ENCODE data around the gene TRAF2. TPM values are rescaled to one million over a fixed set of nuclear protein-coding genes. Genes with fewer than 3 reads are reported as not detected.

TRAF2 gene
- total RNA-seq, 2 donors from 2014 or later = 8.7 to 10.9 TPM

DNA sequence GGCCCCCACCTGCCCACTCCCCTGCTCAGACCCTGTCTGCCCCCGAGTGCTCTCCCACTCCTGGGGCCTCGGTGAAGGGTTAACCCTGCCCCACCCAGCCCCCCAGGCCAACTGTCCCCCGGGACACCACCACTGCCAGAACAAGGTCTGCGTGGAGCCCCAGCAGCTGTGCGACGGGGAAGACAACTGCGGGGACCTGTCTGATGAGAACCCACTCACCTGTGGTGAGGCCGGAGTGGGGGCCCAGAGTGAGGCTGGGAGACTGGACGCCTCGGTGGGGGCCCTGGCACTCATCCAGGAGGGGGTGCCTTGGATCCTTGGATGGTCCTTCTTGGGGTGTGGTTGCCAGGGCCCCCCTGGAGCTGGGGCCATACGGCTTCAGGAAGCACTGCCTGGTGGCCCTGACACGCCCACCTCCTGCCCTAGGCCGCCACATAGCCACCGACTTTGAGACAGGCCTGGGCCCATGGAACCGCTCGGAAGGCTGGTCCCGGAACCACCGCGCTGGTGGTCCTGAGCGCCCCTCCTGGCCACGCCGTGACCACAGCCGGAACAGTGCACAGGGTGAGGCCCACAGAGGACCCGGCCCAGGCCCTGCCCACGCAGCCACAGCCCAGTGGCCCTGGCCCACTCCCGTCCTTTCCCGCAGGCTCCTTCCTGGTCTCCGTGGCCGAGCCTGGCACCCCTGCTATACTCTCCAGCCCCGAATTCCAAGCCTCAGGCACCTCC, 32.0 kb upstream of the TRAF2 start:
- no peak for DNase-seq (ENCODE audit: low spot score)
- intact Hi-C loops (cut with DNase I) = no loop called here

DNA sequence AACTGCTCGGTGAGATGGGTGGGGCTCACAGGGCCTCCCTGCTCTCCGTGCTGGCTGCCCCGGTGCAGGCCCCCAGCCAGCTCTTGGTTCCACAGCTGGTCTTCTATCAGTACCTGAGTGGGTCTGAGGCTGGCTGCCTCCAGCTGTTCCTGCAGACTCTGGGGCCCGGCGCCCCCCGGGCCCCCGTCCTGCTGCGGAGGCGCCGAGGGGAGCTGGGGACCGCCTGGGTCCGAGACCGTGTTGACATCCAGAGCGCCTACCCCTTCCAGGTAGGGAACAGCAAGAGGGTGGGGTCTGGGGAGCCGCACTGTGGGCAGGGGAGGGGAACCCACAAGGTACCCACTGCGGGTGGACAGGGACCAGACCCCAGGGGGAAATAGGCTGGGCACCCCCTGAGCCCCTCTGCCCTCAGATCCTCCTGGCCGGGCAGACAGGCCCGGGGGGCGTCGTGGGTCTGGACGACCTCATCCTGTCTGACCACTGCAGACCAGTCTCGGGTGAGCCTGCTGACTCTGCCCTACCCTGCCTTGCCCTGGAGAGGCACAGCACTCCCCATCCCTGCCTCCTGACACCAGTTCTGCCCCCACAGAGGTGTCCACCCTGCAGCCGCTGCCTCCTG, 31.4 kb upstream of the TRAF2 start:
- intact Hi-C loops (cut with DNase I) = no loop called here
- DNase-seq (ENCODE audit: low spot score) = no peak

DNA sequence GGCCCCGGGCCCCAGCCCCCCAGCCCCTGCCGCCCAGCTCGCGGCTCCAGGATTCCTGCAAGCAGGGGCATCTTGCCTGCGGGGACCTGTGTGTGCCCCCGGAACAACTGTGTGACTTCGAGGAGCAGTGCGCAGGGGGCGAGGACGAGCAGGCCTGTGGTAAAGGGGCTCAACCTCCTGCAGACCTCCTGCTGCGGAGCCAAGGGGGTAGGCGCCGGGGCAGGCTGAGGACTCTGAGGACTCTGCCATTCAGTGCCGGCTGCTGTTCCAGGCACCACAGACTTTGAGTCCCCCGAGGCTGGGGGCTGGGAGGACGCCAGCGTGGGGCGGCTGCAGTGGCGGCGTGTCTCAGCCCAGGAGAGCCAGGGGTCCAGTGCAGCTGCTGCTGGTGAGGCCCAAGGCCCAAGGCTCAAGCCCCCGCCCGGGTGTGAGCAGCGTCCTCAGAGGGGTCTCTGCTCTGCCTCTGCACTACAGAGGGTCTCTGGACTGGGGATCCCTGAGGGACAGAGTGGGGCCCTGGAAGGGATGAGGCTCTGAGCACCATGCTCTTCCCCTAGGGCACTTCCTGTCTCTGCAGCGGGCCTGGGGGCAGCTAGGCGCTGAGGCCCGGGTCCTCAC, 30.7 kb upstream of the TRAF2 start:
- intact Hi-C loops (cut with DNase I) = no loop called here
- DNase-seq (ENCODE audit: low spot score) = no peak

DNA sequence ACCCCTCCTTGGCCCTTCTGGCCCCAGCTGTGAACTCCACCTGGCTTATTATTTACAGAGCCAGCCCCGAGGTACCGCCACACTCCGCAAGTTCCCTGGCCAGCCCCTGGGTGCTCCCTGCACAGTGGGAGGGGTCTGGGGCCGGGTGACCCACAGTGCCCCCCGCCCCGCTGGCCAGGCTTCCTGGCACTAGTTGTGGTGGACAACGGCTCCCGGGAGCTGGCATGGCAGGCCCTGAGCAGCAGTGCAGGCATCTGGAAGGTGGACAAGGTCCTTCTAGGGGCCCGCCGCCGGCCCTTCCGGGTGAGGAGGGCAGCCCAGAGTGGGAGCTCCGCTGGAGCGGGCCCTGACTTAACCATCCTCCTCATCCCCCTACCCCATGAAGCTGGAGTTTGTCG, 30.2 kb upstream of the TRAF2 start:
- no peak for DNase-seq (ENCODE audit: low spot score)
- intact Hi-C loops (cut with DNase I) = no loop called here

DNA sequence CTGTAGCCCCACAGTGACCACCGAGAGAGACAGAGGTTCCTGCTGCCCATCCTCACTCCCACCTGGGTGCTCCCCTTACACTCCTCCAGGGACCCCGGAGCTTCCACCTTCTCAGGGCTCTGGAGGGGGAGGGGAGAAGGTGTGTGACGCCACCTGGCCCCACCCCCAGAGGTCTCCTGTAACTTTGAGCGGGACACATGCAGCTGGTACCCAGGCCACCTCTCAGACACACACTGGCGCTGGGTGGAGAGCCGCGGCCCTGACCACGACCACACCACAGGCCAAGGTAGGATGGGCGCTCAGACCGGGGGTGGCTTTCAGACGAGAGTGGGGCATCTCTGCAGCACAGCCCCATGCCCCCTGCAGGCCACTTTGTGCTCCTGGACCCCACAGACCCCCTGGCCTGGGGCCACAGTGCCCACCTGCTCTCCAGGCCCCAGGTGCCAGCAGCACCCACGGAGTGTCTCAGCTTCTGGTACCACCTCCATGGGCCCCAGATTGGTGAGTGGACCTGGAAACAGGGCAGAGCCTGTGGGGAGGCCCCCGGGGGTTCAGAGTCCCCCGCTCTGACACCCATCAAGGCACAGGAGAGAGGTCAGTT, 29.7 kb upstream of the TRAF2 start:
- no peak for DNase-seq (ENCODE audit: low spot score)

DNA sequence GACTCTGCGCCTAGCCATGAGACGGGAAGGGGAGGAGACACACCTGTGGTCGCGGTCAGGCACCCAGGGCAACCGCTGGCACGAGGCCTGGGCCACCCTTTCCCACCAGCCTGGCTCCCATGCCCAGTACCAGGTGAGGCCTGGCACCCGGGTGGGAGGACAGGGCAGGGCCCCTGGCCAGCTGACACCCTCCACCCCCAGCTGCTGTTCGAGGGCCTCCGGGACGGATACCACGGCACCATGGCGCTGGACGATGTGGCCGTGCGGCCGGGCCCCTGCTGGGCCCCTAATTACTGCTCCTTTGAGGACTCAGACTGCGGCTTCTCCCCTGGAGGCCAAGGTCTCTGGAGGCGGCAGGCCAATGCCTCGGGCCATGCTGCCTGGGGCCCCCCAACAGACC, 29.1 kb upstream of the TRAF2 start:
- intact Hi-C loops (cut with DNase I) = no loop called here
- DNase-seq (ENCODE audit: low spot score) = no peak

More for the DNA sequence above, 29.7 kb upstream of the TRAF2 start:
- intact Hi-C loops (cut with DNase I) = no loop called here

DNA sequence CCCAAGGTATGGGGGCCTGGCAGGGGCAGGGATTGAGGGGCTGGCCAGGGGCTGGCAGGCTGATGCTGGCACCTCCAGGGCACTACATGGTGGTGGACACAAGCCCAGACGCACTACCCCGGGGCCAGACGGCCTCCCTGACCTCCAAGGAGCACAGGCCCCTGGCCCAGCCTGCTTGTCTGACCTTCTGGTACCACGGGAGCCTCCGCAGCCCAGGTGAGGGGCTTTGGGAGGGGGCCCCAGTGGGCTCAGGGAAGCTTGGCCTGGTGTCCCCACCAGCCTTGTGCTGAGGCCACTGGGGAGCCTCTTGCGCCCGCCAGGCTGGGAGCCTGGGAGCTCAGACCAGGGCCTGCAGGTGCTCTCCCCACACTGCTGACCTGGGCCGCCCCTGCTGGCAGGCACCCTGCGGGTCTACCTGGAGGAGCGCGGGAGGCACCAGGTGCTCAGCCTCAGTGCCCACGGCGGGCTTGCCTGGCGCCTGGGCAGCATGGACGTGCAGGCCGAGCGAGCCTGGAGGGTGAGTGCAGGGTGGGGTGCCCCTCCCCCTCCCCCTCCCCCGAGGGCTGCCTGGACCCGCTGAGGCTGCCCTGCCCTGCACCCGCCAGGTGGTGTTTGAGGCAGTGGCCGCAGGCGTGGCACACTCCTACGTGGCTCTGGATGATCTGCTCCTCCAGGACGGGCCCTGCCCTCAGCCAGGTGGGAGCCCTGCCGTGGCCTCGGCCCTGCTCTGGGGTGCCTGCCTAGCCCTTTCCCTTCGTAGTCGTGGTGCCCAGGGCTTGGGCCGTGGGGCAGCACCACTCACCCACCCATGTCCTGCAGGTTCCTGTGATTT, 28.5 kb upstream of the TRAF2 start:
- intact Hi-C loops (cut with DNase I) = no loop called here
- no peak for DNase-seq (ENCODE audit: low spot score)

DNA sequence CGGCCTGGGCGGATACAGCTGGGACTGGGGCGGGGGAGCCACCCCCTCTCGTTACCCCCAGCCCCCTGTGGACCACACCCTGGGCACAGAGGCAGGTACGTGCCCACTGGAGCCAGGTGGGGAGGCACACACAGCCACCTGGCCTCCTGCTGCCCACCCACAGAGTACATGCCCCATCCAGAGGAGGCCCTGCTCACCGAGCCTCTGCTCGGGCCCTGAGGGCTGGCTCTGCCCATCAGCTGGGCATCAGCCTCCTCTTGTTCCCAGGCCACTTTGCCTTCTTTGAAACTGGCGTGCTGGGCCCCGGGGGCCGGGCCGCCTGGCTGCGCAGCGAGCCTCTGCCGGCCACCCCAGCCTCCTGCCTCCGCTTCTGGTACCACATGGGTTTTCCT, 27.9 kb upstream of the TRAF2 start:
- intact Hi-C loops (cut with DNase I) = no loop called here
- no peak for DNase-seq (ENCODE audit: low spot score)

GRCh38 chr9:136858844-136859757, 27.2 kb upstream of the TRAF2 start:
- intact Hi-C loops (cut with DNase I) = no loop called here
- DNase-seq (ENCODE audit: low spot score) = no peak

GRCh38 chr9:136860529-136860928, 25.8 kb upstream of the TRAF2 start:
- intact Hi-C loops (cut with DNase I) = loop anchor here in 1 of 2 donors (5.0 kb wide), 1 partner anchor 467 kb away; no protein-coding TSS in a partner anchor
- DNase-seq (ENCODE audit: low spot score) = no peak

DNA sequence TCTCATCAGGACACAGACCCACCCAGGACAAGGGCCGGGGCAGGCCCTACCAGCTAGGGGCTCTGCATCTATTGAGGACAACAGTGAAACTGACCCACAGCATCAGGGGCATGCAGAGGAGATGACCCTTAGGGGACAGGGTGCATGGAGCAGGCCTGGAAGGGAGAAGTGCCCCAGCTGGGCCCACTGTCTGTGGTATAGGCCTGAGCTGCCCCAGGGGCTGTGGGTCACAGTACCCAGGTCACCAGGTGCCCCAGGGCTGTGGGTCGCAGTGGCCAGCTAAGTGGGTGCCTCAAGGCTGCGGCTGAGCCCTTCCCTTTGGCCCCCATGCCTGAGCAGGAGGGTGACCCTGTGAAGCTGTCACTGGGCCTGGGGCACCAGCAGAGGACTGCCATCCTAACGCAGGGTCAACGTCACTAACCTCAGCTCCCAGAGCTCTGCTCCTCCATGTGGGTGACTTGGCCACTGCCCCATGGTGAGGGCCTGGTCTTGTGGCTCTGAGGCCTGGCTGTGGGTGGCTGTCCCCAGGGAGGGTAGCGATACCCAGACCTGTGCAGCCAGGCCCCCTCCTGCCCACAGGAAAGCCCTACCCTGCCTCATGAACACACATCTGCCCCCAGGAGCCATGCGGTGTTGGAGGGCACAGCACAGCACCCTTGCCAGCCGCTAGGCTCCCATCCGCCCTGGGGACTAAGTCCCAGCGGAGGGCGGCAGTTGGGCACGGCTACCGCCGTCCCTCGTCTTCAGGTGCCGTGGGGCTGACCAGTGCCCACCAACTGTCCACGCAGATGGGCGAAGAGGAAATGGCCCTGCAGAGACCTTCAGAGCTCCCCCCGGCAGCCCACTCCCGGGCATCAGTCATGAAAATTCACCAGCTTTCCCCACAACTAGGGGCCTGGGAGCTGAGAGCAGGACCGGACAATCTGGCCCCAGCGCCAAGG, 25.1 kb upstream of the TRAF2 start:
- no peak for DNase-seq (ENCODE audit: low spot score)
- intact Hi-C loops (cut with DNase I) = loop anchor here in 1 of 2 donors (5.0 kb wide), 1 partner anchor 466 kb away; no protein-coding TSS in a partner anchor

DNA sequence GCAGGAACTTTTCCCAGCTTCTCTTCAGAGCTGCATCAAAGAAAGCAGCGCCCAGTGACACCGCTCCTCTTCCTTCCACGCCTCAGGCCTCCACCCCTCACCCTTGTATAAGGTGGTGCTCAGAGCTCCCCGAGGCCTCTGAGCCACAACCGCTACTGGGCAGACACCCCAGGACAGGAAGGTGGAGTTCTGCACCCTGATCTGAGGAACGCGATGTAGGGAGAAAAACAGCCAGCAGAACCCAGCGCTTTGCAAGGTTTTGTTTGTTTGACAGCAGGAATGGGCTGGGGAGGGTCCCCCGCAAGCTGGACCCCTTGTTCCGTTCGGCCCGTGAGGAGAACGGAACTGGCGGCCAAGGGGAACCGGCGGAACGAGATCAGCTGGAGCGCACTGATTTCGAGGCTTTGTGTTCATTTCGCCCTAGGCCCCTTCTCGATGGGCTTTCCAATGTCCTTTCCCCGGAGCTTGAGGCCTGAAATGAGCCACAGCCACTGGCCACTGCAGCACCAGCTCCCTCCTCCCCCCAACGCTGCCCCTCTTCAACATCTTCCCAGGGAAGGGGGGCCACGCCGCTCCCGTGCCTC, 24.4 kb upstream of the TRAF2 start:
- DNase-seq (ENCODE audit: low spot score) = no peak

GRCh38 chr9:136862849-136863622, 23.3 kb upstream of the TRAF2 start:
- no peak for DNase-seq (ENCODE audit: low spot score)
- intact Hi-C loops (cut with DNase I) = loop anchor here in 1 of 2 donors (5.0 kb wide), 1 partner anchor 464 kb away; no protein-coding TSS in a partner anchor

More for the DNA sequence above, 24.4 kb upstream of the TRAF2 start:
- intact Hi-C loops (cut with DNase I) = loop anchor here in 1 of 2 donors (5.0 kb wide), 1 partner anchor 465 kb away; no protein-coding TSS in a partner anchor

- DNase-seq (ENCODE audit: low spot score) = no peak
- intact Hi-C loops (cut with DNase I) = loop anchor here in 1 of 2 donors (5.0 kb wide), 1 partner anchor 464 kb away; no protein-coding TSS in a partner anchor
Observed at GRCh38 chr9:136863623-136864273, 22.6 kb upstream of the TRAF2 start.

- no peak for DNase-seq (ENCODE audit: low spot score)
- intact Hi-C loops (cut with DNase I) = no loop called here
Observed at GRCh38 chr9:136865041-136865767, 21.1 kb upstream of the TRAF2 start.
